Esophagus (tissue), 2 donors: ENCODE measurements around the gene RGS19. TPM values are rescaled to one million over a fixed set of nuclear protein-coding genes. Genes with fewer than 3 reads are reported as not detected.
"Not testable (repeated sequence)": the region's sequence is repeated elsewhere in the genome, so short reads cannot be mapped to it uniquely, and the experiment has no call there.

Source experiments
- H3K27ac ChIP-seq, 2 donors: one replicate each; pipeline ENCODE4 v1.5.1; 2013; ENCODE audit warnings: low read depth in 2 of 2, mild to moderate bottlenecking in 2 of 2, inconsistent platforms in 1 of 2, low read length in 1 of 2, moderate library complexity in 1 of 2
- H3K27me3 ChIP-seq, 2 donors: one replicate each; pipeline ENCODE4 v1.6.1; 2013; ENCODE audit warnings: low read length in 2 of 2, control low read depth in 1 of 2, mild to moderate bottlenecking in 1 of 2; ENCODE audit not compliant: insufficient read depth in 2 of 2, control insufficient read depth in 1 of 2
- H3K36me3 ChIP-seq, 2 donors: one replicate each; pipeline ENCODE4 v1.6.1; 2013; ENCODE audit warnings: low read length in 1 of 2; ENCODE audit not compliant: control insufficient read depth in 2 of 2, insufficient read depth in 2 of 2
- H3K4me1 ChIP-seq, 2 donors: one replicate each; pipeline ENCODE4 v1.6.1; 2013; ENCODE audit warnings: low read length in 1 of 2; ENCODE audit not compliant: control insufficient read depth in 2 of 2, insufficient read depth in 2 of 2
- H3K4me3 ChIP-seq, 2 donors: one replicate each; pipeline ENCODE4 v1.5.1; 2013; ENCODE audit warnings: low read length in 2 of 2, mild to moderate bottlenecking in 2 of 2, low read depth in 1 of 2, moderate library complexity in 1 of 2
- H3K9me3 ChIP-seq, 2 donors: one replicate each; pipeline ENCODE4 v1.6.1; 2013; ENCODE audit warnings: mild to moderate bottlenecking in 2 of 2, low read depth in 1 of 2, low read length in 1 of 2, moderate library complexity in 1 of 2; ENCODE audit not compliant: control insufficient read depth in 2 of 2, insufficient read depth in 1 of 2
- WGBS, 2 donors: extraction: QIAGEN DNeasy Blood & Tissue Kit; methylation state at CpG; one replicate each; pipeline ENCODE4 v1.1.7; 2013; 5-methylcytosine and 5-hydroxymethylcytosine counted together
- polyA plus RNA-seq, 2 donors: library from polyadenylated mRNA; stranded (reverse); fragments of 200-250 nt; gene quantifications; one replicate each; pipeline ENCODE4 v1.2.3, GENCODE V29; 2013
- donor health status: healthy with polysubstance abuse.
- donor health status: Bipolar disorder and iron deficiency.

RGS19 gene, protein sequence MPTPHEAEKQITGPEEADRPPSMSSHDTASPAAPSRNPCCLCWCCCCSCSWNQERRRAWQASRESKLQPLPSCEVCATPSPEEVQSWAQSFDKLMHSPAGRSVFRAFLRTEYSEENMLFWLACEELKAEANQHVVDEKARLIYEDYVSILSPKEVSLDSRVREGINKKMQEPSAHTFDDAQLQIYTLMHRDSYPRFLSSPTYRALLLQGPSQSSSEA
- polyA plus RNA-seq = 1 to 10 TPM; 5.0 to 8.7 TPM

DNA sequence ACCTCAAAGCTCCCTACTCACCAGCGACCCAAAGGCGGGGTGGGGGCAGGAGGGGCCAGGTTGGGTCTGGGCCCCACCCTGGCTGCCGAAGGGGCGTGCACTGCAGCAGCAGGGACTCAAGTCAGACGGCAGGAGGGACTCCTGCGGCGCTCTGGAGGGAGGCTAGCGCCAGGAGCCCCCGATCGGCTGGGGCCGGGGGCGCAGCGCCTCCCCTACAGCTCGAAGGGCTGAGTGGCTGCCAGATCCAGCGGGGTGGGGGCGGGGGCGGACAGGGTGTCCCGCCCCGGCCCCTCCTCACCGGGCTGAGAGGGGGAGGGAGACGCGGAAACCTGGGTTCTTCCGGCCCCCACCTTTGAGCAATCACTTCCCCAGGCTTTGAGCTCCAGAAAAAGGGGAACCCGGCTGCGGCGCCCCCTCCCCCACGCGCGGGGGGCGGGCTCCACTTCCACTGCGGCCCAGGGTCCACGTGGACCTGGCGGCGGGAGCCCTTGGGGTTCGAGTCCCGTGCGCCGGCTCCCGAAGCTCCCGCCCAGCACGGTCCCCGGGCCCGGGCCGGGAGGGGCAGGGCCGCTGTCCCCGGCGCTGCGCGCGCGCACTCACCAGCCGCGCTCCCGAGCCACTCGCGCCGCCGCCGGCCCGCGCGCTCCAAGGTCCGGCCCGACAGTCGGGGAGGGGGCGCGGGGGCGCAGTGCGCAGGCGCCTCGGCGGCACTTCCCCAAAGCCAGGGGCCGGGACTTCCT is at the start of gene RGS19:
Gene RGS19, minus strand, starts transcription at position 246 of the 740 bp plus-strand sequence. CDS start 2,632 bp downstream, outside the sequence.
- WGBS, 2 donors = 0 to 1% methylated on average over 38 to 73 of the region's 73 CpGs
- Histone ChIP-seq H3K27ac (peak within 1 kb of the TSS; percentile 79 to 80), H3K9me3 (no peaks in the 10 kb centered on the region), H3K27me3 (no peaks in the 10 kb centered on the region), H3K4me1 (peaks cover 5 to 21% of the 10 kb centered on the region in 2 donors), H3K36me3 (peaks cover 0 to 13% of the 10 kb centered on the region in 2 donors), H3K4me3 (peak within 1 kb of the TSS; percentile 69 to 70)

DNA sequence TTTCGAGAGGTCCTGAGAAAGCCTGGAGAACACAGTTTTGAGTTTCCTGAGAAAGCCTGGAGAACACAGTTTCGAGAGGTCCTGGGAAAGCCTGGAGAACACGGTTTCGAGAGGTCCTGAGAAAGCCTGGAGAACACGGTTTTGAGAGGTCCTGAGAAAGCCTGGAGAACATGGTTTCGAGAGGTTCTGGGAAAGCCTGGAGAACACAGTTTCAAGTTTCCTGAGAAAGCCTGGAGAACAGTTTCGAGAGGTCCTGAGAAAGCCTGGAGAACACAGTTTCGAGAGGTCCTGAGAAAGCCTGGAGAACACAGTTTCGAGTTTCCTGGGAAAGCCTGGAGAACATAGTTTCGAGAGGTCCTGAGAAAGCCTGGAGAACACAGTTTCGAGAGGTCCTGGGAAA is 44.2 kb upstream of the RGS19 start:
- WGBS, 2 donors = 84 to 85% methylated on average over 11 of the region's 11 CpGs
- not testable (repeated sequence) for H3K36me3 ChIP-seq, H3K9me3 ChIP-seq, H3K27ac ChIP-seq, H3K4me3 ChIP-seq, H3K4me1 ChIP-seq, H3K27me3 ChIP-seq

DNA sequence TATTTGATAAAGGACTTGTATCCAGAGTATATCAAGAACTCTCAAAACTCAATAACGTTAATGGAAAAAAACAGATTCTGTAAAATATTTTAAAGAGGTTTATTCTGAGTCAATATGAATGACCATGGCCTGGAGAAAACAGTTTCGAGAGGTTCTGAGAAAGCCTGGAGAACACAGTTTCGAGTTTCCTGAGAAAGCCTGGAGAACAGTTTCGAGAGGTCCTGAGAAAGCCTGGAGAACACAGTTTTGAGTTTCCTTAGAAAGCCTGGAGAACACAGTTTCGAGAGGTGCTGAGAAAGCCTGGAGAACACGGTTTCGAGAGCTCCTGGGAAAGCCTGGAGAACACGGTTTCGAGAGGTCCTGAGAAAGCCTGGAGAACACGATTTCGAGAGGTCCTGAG is 43.6 kb upstream of the RGS19 start:
- not testable (repeated sequence) for H3K36me3 ChIP-seq, H3K4me3 ChIP-seq, H3K27me3 ChIP-seq, H3K9me3 ChIP-seq, H3K27ac ChIP-seq, H3K4me1 ChIP-seq
- 82% methylated on average over 11 of the region's 11 CpGs for WGBS, 2 donors

DNA sequence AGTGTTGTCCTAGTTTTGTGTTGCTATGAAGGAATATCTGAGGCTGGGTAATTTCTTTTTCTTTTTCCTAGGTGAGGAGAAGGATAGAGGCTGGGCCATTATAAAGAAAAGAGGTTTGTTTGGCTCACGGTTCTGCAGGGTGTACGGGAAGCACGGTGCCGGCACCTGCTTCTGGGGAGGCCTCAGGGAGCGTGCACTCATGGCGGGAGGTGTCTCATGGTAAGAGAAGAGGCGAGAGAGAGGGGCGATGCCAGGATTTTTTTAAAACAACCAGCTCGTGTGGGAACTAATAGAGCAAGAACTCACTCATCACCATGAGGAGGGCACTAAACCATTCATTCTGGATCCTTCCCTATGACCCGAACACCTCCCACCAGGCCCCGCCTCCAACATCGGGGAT is 42.3 kb upstream of the RGS19 start:
- Histone ChIP-seq H3K4me1 (no peaks in the 10 kb centered on the region), H3K9me3 (no peaks in the 10 kb centered on the region), H3K4me3 (no peak overlapping the region), H3K36me3 (no peaks in the 10 kb centered on the region), H3K27me3 (no peaks in the 10 kb centered on the region), H3K27ac (no peak overlapping the region)
- 74 to 80% methylated on average over 12 of the region's 12 CpGs for WGBS, 2 donors

DNA sequence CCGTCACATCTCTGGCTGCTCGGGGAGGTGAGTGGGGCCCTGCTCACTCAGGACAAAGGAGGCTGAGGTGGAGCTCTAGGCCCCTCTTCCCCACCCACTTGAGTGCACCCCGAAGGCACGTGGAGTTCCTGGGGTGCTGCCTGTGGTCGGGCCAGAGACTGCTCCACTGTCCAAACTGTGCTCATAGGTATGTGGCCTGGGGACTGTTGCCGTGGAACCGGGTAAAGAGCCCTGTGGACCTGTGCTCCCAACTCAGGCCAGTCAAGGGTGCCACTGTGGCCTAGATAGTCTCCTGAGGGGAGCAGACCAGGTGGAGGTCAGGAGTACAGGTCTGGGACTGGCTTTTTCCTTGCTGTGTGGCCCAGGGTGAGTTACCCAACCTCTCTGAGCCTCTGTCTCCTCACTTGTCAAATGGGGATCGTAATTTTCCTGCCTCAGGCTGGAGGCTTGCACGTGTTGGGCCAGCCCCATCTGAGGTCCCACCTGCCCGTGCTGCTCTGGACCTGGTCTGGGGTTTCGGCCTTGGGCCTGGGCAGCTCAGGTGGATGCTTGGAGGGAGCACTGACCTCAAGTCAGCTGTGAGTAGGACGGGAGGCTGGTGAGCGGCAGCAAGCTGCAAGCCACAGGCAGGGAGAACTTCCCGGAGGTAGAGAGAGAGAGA is 40.5 kb upstream of the RGS19 start:
- H3K27me3 ChIP-seq = no peaks in the 10 kb centered on the region
- H3K4me3 ChIP-seq = no peak overlapping the region
- no peaks in the 10 kb centered on the region for H3K36me3 ChIP-seq
- no peaks in the 10 kb centered on the region for H3K9me3 ChIP-seq
- no peaks in the 10 kb centered on the region for H3K4me1 ChIP-seq
- WGBS, 2 donors = 60 to 64% methylated on average over 14 of the region's 14 CpGs
- H3K27ac ChIP-seq = no peak overlapping the region

DNA sequence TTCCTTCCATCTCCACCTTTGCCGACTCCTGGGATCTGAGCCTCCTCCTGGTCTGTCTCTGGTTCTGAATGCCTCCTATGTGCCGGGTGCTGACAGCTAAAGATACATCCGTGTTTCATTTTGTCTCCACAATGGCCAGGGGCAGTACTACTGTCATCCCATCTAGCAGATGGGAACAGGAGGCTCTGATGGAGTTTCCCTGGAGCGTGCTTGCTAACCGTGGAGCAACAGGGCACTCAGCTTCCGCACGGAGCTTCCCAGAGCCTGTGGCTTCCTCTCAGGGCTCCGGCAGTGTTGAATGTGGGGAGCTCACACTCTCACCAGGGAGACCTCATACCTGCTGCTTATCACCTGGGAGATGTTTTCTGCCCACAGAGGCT is 40.0 kb upstream of the RGS19 start:
- Histone ChIP-seq H3K9me3 (no peaks in the 10 kb centered on the region), H3K4me1 (no peaks in the 10 kb centered on the region), H3K4me3 (no peak overlapping the region), H3K27ac (no peak overlapping the region), H3K36me3 (no peaks in the 10 kb centered on the region), H3K27me3 (no peaks in the 10 kb centered on the region)
- WGBS, 2 donors = 76 to 80% methylated on average over 8 of the region's 8 CpGs

DNA sequence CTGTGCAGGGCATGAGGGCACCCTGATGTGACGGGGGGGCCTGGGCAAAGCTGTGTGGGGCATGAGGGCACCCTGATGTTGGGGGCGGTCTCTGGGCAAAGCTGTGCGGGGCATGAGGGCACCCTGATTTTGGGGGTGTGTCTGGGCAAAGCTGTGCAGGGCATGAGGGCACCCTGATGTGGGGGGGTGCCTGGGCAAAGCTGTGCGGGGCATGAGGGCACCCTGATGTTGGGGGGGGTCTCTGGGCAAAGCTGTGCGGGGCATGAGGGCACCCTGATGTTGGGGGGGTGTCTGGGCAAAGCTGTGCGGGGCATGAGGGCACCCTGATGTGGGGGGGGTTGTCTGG is 38.1 kb upstream of the RGS19 start:
- not testable (repeated sequence) for H3K9me3 ChIP-seq, H3K4me1 ChIP-seq, H3K4me3 ChIP-seq, H3K27ac ChIP-seq, H3K36me3 ChIP-seq, H3K27me3 ChIP-seq
- WGBS, 2 donors = 60 to 89% methylated on average over 3 to 5 of the region's 6 CpGs

DNA sequence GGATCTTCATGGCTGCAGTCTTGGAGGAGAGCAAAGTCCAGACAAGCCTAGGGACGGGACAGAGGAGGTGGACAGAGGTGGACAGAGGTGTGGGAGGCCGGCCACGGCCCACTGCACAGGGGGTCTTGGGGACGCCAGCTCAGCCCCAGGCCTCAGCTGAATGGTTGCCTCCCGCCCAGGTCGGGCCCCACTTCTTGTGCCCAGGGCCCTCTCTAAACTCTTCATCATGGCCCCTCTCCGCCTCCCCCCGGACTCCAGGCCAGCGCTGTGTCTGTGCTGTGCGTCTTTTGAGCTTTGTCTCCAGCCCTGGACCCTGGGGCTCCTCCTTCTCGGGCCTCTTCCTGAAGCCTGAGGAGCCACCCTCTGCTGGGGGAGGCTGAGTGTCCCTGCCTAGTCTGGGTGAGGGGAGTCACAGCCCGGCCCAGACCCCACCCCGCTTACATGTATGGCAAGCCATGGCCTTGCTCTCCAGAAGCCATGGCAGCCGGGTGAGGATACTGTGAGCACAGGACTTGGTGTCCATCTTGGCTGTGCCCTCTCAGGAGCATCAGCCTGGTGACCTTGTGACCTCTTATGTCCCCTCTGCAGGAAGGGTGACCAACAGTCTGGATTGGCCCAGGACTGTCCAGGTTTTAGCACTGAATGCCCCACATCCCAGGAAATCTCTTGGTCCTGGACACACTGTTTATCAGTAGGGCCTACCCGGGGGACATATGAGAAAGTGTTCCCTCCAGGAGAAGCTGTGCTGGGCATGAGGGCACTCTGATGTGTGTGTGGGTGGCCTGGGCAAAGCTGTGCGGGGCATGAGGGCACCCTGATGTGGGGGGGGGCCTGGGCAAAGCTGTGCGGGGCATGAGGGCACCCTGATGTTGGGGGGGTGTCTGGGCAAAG is 37.5 kb upstream of the RGS19 start:
- H3K9me3 ChIP-seq = no peaks in the 10 kb centered on the region
- no peaks in the 10 kb centered on the region for H3K36me3 ChIP-seq
- WGBS, 2 donors = 77 to 82% methylated on average over 17 of the region's 17 CpGs
- no peaks in the 10 kb centered on the region for H3K4me1 ChIP-seq
- H3K27ac ChIP-seq = no peak overlapping the region
- no peaks in the 10 kb centered on the region for H3K27me3 ChIP-seq
- no peak overlapping the region for H3K4me3 ChIP-seq

DNA sequence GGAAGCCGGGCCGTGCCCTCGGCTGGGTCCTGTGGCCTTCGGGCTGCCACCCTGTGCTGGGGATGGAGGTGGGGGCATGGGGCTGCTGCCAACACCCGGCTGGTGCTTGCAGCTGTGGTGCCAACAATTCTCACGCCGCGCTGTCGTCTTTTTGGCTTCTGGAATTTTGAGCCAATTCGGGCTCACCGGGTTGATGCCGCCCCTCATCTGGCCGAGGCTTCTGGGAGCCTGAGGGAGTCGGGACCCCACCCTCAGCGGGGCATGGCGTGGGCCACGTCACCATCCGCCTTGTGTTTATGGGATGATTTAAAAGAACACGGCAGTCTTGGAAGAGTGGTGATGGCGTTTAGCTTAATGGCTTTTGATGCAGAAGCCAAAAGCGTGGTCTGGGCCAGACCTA is 36.7 kb upstream of the RGS19 start:
- H3K36me3 ChIP-seq = no peaks in the 10 kb centered on the region
- no peak overlapping the region for H3K27ac ChIP-seq
- H3K27me3 ChIP-seq = no peaks in the 10 kb centered on the region
- H3K4me3 ChIP-seq = no peak overlapping the region
- H3K9me3 ChIP-seq = no peaks in the 10 kb centered on the region
- 69 to 77% methylated on average over 21 of the region's 21 CpGs for WGBS, 2 donors
- H3K4me1 ChIP-seq = no peaks in the 10 kb centered on the region
